Measurements from ENCODE around the gene FKBP1B.

FKBP1B gene

GRCh38 chr2:24046599-24046929 is 3.0 kb upstream of the FKBP1B start (continued):
- TF ChIP-seq ZNF768 (tag by site-specific recombination; IDR thresholded peaks at IDR 0.05) = no peak
- TF ChIP-seq, protein P1, sequence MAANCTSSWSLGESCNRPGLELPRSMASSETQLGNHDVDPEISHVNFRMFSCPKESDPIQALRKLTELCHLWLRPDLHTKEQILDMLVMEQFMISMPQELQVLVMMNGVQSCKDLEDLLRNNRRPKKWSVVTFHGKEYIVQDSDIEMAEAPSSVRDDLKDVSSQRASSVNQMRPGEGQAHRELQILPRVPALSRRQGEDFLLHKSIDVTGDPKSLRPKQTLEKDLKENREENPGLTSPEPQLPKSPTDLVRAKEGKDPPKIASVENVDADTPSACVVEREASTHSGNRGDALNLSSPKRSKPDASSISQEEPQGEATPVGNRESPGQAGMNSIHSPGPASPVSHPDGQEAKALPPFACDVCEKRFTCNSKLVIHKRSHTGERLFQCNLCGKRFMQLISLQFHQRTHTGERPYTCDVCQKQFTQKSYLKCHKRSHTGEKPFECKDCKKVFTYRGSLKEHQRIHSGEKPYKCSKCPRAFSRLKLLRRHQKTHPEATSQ (tag by site-specific recombination; IDR thresholded peaks at IDR 0.05) = no peak

- H3K4me1 ChIP-seq (ENCODE audit: control insufficient read depth, insufficient read depth, low read length) = peaks cover 9% of the 10 kb centered on the region; the same call in 1 of the 2 replicates
- ChIA-PET POLR2A (interaction anchor here (0.6 to 2.1 kb wide), 17 partner anchors 9 to 222 kb away, joined by 3 to 41 read pairs (median 6); partner anchors contain the start of genes ATAD2B, FAM228B, SF3B6 and UBXN2A), CTCF (interaction anchor here (0.5 to 1.1 kb wide), 3 partner anchors 35 to 594 kb away, joined by 3 to 4 read pairs (median 3); no protein-coding TSS in a partner anchor)
- peak within 1 kb of the TSS; percentile 91 for H3K4me3 ChIP-seq (ENCODE audit: low read depth, low read length)
- no peaks in the 10 kb centered on the region for H3K9me3 ChIP-seq (ENCODE audit: control insufficient read depth, insufficient read depth, low read depth, low read length)
- peak within 1 kb of the TSS; percentile 66 for H3K27ac ChIP-seq (ENCODE audit: extremely low read depth, low read depth, low read length)
- H3K36me3 ChIP-seq (ENCODE audit: control insufficient read depth in 2 of 2, insufficient read depth in 1 of 2, low read length in 2 of 2) = no peaks in the 10 kb centered on the region; a peak in 1 of 3 replicates
- TF ChIP-seq ZNF707 (tag by site-specific recombination; IDR thresholded peaks at IDR 0.05) (no peak), ZNF510 (tag by site-specific recombination; IDR thresholded peaks at IDR 0.05; ENCODE audit: insufficient replicate concordance) (no peak), ZNF423 (tag by site-specific recombination; IDR thresholded peaks at IDR 0.05) (no peak), REPIN1 (tag by site-specific recombination; IDR thresholded peaks at IDR 0.05; ENCODE audit: low read depth) (0 out of 2 replicates have a peak, but pooled peaks have one; percentile 73), HOXA7 (CRISPR knock-in tag; IDR thresholded peaks at IDR 0.05; ENCODE audit: borderline replicate concordance) (no peak), ZSCAN23 (tag by site-specific recombination; IDR thresholded peaks at IDR 0.05) (no peak), YY1 (tag by site-specific recombination; IDR thresholded peaks at IDR 0.05) (no peak), TRIM28 (IDR thresholded peaks at IDR 0.05; ENCODE audit: borderline replicate concordance, low read length) (no peak), ZBTB21 (tag by site-specific recombination; IDR thresholded peaks at IDR 0.05) (no peak), ZNF600 (tag by site-specific recombination; IDR thresholded peaks at IDR 0.05) (peak; percentile 43; the same call in 1 of the 2 replicates), GLI4 (tag by site-specific recombination; IDR thresholded peaks at IDR 0.05) (no peak), ZNF426 (tag by site-specific recombination; IDR thresholded peaks at IDR 0.05) (no peak), KLF10 (tag by site-specific recombination; IDR thresholded peaks at IDR 0.05) (0 out of 2 replicates have a peak, but pooled peaks have one; percentile 15), ZNF544 (tag by site-specific recombination; IDR thresholded peaks at IDR 0.05) (no peak), OVOL3 (tag by site-specific recombination; IDR thresholded peaks at IDR 0.05) (no peak), ZNF311 (tag by site-specific recombination; IDR thresholded peaks at IDR 0.05; ENCODE audit: borderline replicate concordance) (no peak), MYNN (tag by site-specific recombination; IDR thresholded peaks at IDR 0.05; ENCODE audit: borderline replicate concordance) (no peak), ZNF169 (tag by site-specific recombination; IDR thresholded peaks at IDR 0.05) (no peak), SP3 (tag by site-specific recombination; IDR thresholded peaks at IDR 0.05) (peak; percentile 87), ZNF529 (tag by site-specific recombination; IDR thresholded peaks at IDR 0.05; ENCODE audit: insufficient replicate concordance) (no peak), ZNF701 (tag by site-specific recombination; IDR thresholded peaks at IDR 0.05) (no peak)
- TF ChIP-seq, protein P1 (tag by site-specific recombination; IDR thresholded peaks at IDR 0.05) = 0 out of 2 replicates have a peak, but pooled peaks have one; percentile 31
- TF ChIP-seq, protein P2, sequence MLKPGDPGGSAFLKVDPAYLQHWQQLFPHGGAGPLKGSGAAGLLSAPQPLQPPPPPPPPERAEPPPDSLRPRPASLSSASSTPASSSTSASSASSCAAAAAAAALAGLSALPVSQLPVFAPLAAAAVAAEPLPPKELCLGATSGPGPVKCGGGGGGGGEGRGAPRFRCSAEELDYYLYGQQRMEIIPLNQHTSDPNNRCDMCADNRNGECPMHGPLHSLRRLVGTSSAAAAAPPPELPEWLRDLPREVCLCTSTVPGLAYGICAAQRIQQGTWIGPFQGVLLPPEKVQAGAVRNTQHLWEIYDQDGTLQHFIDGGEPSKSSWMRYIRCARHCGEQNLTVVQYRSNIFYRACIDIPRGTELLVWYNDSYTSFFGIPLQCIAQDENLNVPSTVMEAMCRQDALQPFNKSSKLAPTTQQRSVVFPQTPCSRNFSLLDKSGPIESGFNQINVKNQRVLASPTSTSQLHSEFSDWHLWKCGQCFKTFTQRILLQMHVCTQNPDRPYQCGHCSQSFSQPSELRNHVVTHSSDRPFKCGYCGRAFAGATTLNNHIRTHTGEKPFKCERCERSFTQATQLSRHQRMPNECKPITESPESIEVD (tag by site-specific recombination; IDR thresholded peaks at IDR 0.05) = no peak
- TF ChIP-seq, protein P3, sequence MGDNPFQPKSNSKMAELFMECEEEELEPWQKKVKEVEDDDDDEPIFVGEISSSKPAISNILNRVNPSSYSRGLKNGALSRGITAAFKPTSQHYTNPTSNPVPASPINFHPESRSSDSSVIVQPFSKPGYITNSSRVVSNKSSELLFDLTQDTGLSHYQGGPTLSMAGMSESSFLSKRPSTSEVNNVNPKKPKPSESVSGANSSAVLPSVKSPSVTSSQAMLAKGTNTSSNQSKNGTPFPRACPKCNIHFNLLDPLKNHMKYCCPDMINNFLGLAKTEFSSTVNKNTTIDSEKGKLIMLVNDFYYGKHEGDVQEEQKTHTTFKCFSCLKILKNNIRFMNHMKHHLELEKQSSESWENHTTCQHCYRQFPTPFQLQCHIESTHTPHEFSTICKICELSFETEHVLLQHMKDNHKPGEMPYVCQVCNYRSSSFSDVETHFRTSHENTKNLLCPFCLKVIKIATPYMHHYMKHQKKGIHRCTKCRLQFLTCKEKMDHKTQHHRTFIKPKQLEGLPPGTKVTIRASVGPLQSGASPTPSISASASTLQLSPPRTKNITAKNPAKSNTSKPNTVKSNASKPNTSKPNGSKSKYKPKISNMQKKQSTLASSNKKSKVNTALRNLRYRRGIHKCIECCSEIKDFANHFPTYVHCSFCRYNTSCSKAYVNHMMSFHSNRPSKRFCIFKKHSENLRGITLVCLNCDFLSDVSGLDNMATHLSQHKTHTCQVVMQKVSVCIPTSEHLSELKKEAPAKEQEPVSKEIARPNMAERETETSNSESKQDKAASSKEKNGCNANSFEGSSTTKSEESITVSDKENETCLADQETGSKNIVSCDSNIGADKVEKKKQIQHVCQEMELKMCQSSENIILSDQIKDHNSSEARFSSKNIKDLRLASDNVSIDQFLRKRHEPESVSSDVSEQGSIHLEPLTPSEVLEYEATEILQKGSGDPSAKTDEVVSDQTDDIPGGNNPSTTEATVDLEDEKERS (tag by site-specific recombination; IDR thresholded peaks at IDR 0.05) = no peak
- TF ChIP-seq, protein P4, sequence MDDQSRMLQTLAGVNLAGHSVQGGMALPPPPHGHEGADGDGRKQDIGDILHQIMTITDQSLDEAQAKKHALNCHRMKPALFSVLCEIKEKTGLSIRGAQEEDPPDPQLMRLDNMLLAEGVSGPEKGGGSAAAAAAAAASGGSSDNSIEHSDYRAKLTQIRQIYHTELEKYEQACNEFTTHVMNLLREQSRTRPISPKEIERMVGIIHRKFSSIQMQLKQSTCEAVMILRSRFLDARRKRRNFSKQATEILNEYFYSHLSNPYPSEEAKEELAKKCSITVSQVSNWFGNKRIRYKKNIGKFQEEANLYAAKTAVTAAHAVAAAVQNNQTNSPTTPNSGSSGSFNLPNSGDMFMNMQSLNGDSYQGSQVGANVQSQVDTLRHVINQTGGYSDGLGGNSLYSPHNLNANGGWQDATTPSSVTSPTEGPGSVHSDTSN (CRISPR knock-in tag; IDR thresholded peaks at IDR 0.05) = no peak
These were observed 2.4 kb upstream of the FKBP1B start, which contains the start of gene WDCP for GRCh38 chr2:24046930-24047702. Gene WDCP (minus strand): TSS chr2:24047391. CDS start chr2:24039494, 7,897 bp downstream.

Measured in HEK293 (cell line).